ENCODE measurements around the gene MINPP1. TPM values are rescaled to one million over a fixed set of nuclear protein-coding genes. Genes with fewer than 3 reads are reported as not detected.

The MINPP1 gene
- total and polyA plus RNA-seq, 2 experiments from 2014 or later: 45.7 to 45.8 TPM

DNA sequence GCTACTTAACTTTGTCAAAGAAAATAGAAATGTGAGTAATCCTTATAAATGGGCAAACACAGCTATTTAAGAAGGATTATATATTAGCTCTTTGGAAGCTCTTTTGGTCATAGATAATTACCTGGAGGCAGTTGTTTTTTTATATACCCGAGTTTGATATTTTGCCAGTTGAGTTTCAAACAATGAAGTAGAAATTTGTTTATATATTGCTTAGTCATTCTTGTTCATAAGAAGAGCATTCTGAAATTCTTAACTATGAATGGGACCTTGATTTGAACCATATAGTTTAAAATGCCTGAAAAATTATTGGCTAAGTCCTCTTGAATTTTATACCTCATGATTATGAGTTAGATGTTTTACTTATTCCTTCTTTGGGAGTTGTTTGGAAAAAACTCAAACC is 36.4 kb downstream of the MINPP1 start:
- H3K4me3 ChIP-seq: no peak overlapping the region
- no peaks in the 10 kb centered on the region for H3K36me3 ChIP-seq (ENCODE audit: low read depth)
- WGBS, 2 experiments (ENCODE audit: low coverage in 1 of 2, low lambda C conversion rate in 2 of 2, missing lambda C conversion rate in 2 of 2): 38 to 40% methylated on average over 1 of the region's 1 CpG
- peaks cover 70% of the 10 kb centered on the region for H3K4me1 ChIP-seq (ENCODE audit: insufficient read depth)
- no peak overlapping the region for H3K9ac ChIP-seq
- no peaks in the 10 kb centered on the region for H4K20me1 ChIP-seq (ENCODE audit: insufficient read depth)
- peaks cover 58% of the 10 kb centered on the region for H3F3A ChIP-seq (ENCODE audit: insufficient read depth)
- no peaks in the 10 kb centered on the region for H3K9me3 ChIP-seq (ENCODE audit: low read depth)
- H3K4me2 ChIP-seq (ENCODE audit: unreplicated experiment): no peak overlapping the region
- peak; percentile 62 for DNase-seq
- in situ Hi-C loops (cut with MboI): no loop called here
- peak overlapping the region; percentile 57 for H3K27ac ChIP-seq
- peaks cover 36% of the 10 kb centered on the region for H3K79me2 ChIP-seq (ENCODE audit: insufficient read depth)
- no peaks in the 10 kb centered on the region for H3K27me3 ChIP-seq (replicated peaks; ENCODE audit: insufficient read depth)
- TF ChIP-seq EZH2phosphoT487 (IDR thresholded peaks at IDR 0.05; ENCODE audit: insufficient read depth, low read depth) (no peak), EZH2 (IDR thresholded peaks at IDR 0.05; ENCODE audit: insufficient read depth, poor library complexity, severe bottlenecking) (no peak)
- no peaks in the 10 kb centered on the region for H3K9me2 ChIP-seq (ENCODE audit: insufficient read depth)
- no peak overlapping the region for H2AFZ ChIP-seq

DNA sequence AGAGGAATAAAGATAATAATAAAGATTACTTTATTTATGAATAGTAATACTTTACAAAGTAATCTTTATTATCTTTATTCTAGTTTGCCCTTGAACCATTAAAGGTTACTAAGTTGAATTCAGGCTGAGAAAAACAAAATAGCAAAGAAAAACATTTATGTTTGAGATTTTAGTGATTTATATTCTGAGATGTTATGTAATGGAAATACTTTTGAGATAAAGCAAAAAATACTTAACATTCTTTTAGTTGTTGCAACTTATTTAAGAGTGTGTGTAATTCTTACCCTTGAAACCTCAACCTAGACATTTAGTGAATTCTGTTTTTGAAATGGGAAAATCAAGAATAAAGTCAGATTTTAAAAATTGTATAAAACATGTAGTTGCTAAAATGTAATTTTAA is 40.0 kb downstream of the MINPP1 start:
- no peaks in the 10 kb centered on the region for H4K20me1 ChIP-seq (ENCODE audit: insufficient read depth)
- DNase-seq: peak; percentile 43
- peak overlapping the region; percentile 8; the same call in 1 of the 2 replicates for H3K9ac ChIP-seq
- H3K27me3 ChIP-seq (replicated peaks; ENCODE audit: insufficient read depth): no peaks in the 10 kb centered on the region
- no peaks in the 10 kb centered on the region for H3K36me3 ChIP-seq (ENCODE audit: low read depth)
- peaks cover 72% of the 10 kb centered on the region for H3F3A ChIP-seq (ENCODE audit: insufficient read depth)
- peaks cover 82% of the 10 kb centered on the region for H3K4me1 ChIP-seq (ENCODE audit: insufficient read depth)
- peaks cover 17% of the 10 kb centered on the region; the same call in 1 of the 2 replicates for H3K79me2 ChIP-seq (ENCODE audit: insufficient read depth)
- no peaks in the 10 kb centered on the region for H3K9me2 ChIP-seq (ENCODE audit: insufficient read depth)
- peak overlapping the region; percentile 25; the same call in 1 of the 2 replicates for H3K4me3 ChIP-seq
- no peaks in the 10 kb centered on the region for H3K9me3 ChIP-seq (ENCODE audit: low read depth)
- H3K4me2 ChIP-seq (ENCODE audit: unreplicated experiment): peak overlapping the region; percentile 78
- TF ChIP-seq EZH2phosphoT487 (IDR thresholded peaks at IDR 0.05; ENCODE audit: insufficient read depth, low read depth) (no peak), EZH2 (IDR thresholded peaks at IDR 0.05; ENCODE audit: insufficient read depth, poor library complexity, severe bottlenecking) (no peak)
- peak overlapping the region; percentile 95 for H3K27ac ChIP-seq
- no peak overlapping the region for H2AFZ ChIP-seq
- in situ Hi-C loops (cut with MboI): no loop called here

DNA sequence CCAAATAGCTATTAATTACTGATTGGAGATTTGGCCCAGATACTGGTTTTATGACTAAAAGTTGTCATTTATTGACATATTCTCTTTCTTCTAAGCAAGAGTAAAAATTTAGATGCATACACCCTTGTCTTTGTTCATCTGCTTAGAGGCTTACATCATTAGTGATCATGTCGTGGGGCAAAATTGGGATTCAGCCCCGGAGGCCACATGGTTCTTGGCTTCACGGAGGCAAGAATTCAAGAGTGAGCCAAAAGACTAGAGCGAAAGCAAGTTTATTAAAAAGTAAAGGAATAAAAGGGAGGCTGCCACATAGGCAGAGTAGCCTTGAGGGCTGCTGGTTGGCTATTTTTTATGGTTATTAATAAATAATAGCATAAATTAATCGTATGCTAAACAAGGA is 41.1 kb downstream of the MINPP1 start:
- H3K9me3 ChIP-seq (ENCODE audit: low read depth): no peaks in the 10 kb centered on the region
- H3K79me2 ChIP-seq (ENCODE audit: insufficient read depth): peaks cover 28% of the 10 kb centered on the region
- no peak for TF ChIP-seq EZH2 (IDR thresholded peaks at IDR 0.05; ENCODE audit: insufficient read depth, poor library complexity, severe bottlenecking)
- TF ChIP-seq EZH2phosphoT487 (IDR thresholded peaks at IDR 0.05; ENCODE audit: insufficient read depth, low read depth): no peak
- peak overlapping the region; percentile 78 for H3K4me2 ChIP-seq (ENCODE audit: unreplicated experiment)
- peak overlapping the region; percentile 64 for H3K9ac ChIP-seq
- no peaks in the 10 kb centered on the region for H4K20me1 ChIP-seq (ENCODE audit: insufficient read depth)
- no peak overlapping the region for H2AFZ ChIP-seq
- H3K27ac ChIP-seq: peak overlapping the region; percentile 95
- WGBS, 2 experiments (ENCODE audit: low coverage in 1 of 2, low lambda C conversion rate in 2 of 2, missing lambda C conversion rate in 2 of 2): 44 to 48% methylated on average over 5 of the region's 5 CpGs
- H3F3A ChIP-seq (ENCODE audit: insufficient read depth): peaks cover 71% of the 10 kb centered on the region
- H3K27me3 ChIP-seq (replicated peaks; ENCODE audit: insufficient read depth): no peaks in the 10 kb centered on the region
- H3K4me1 ChIP-seq (ENCODE audit: insufficient read depth): peaks cover 82% of the 10 kb centered on the region
- no peak overlapping the region for H3K4me3 ChIP-seq
- peak; percentile 27 for DNase-seq
- H3K9me2 ChIP-seq (ENCODE audit: insufficient read depth): no peaks in the 10 kb centered on the region
- in situ Hi-C loops (cut with MboI): no loop called here
- H3K36me3 ChIP-seq (ENCODE audit: low read depth): no peaks in the 10 kb centered on the region

DNA sequence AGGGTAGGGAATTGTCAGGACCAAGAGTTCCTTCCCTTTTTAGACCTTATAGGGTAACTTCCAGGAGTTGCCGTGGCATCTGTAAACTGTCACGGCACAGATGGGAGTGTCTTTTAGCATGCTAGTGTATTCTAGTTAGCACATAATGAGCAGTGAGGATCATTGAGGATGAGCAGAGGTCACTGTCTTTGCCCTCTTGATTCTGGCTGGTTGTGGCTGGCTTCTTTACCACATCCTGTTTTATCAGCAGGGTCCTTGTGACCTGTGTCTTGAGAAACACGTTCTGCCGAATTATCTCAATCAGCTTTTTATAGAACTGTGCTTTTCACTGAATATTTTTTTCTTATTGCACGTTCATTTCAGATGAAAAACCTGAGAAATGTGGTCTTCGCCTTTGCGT is 41.5 kb downstream of the MINPP1 start:
- no peak overlapping the region for H3K4me3 ChIP-seq
- TF ChIP-seq EZH2phosphoT487 (IDR thresholded peaks at IDR 0.05; ENCODE audit: insufficient read depth, low read depth) (no peak), EZH2 (IDR thresholded peaks at IDR 0.05; ENCODE audit: insufficient read depth, poor library complexity, severe bottlenecking) (no peak)
- no peaks in the 10 kb centered on the region for H3K9me2 ChIP-seq (ENCODE audit: insufficient read depth)
- peaks cover 82% of the 10 kb centered on the region for H3K4me1 ChIP-seq (ENCODE audit: insufficient read depth)
- WGBS, 2 experiments (ENCODE audit: low coverage in 1 of 2, low lambda C conversion rate in 2 of 2, missing lambda C conversion rate in 2 of 2): 72 to 76% methylated on average over 7 of the region's 7 CpGs
- H3K9me3 ChIP-seq (ENCODE audit: low read depth): no peaks in the 10 kb centered on the region
- peaks cover 31% of the 10 kb centered on the region for H3K79me2 ChIP-seq (ENCODE audit: insufficient read depth)
- H3K36me3 ChIP-seq (ENCODE audit: low read depth): no peaks in the 10 kb centered on the region
- H3K4me2 ChIP-seq (ENCODE audit: unreplicated experiment): peak overlapping the region; percentile 78
- H2AFZ ChIP-seq: no peak overlapping the region
- in situ Hi-C loops (cut with MboI): no loop called here
- H3K9ac ChIP-seq: peak overlapping the region; percentile 64
- DNase-seq: peak; percentile 34
- H3K27ac ChIP-seq: peak overlapping the region; percentile 95
- no peaks in the 10 kb centered on the region for H3K27me3 ChIP-seq (replicated peaks; ENCODE audit: insufficient read depth)
- H4K20me1 ChIP-seq (ENCODE audit: insufficient read depth): no peaks in the 10 kb centered on the region
- peaks cover 67% of the 10 kb centered on the region for H3F3A ChIP-seq (ENCODE audit: insufficient read depth)

DNA sequence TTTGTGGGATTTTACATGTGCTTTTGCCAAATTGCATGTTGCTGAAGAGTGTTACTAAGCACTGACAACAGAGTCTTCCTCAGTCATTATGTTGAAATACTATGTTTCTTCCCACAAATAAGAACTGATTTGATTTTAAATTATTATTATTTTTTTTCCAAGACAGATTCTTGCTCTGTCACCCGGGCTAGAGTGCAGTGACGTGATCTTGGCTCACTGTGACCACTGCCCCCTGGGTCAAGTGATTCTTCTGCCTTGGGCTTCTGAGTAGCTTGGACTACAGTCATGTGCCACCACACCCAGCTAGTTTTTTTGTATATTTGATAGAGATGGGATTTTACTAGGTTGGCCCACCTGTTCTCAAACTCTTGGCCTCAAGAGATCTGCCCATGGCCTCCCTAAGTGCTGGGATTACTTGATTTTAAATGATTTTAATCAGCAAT is 42.3 kb downstream of the MINPP1 start:
- peaks cover 61% of the 10 kb centered on the region for H3F3A ChIP-seq (ENCODE audit: insufficient read depth)
- WGBS, 2 experiments (ENCODE audit: low coverage in 1 of 2, low lambda C conversion rate in 2 of 2, missing lambda C conversion rate in 2 of 2): 26 to 37% methylated on average over 2 of the region's 2 CpGs
- peak overlapping the region; percentile 95 for H3K27ac ChIP-seq
- peak overlapping the region; percentile 78 for H3K4me2 ChIP-seq (ENCODE audit: unreplicated experiment)
- no peaks in the 10 kb centered on the region for H3K9me3 ChIP-seq (ENCODE audit: low read depth)
- no peaks in the 10 kb centered on the region for H3K36me3 ChIP-seq (ENCODE audit: low read depth)
- in situ Hi-C loops (cut with MboI): no loop called here
- DNase-seq: peak; percentile 78
- H3K27me3 ChIP-seq (replicated peaks; ENCODE audit: insufficient read depth): no peaks in the 10 kb centered on the region
- no peak overlapping the region for H2AFZ ChIP-seq
- H3K9me2 ChIP-seq (ENCODE audit: insufficient read depth): no peaks in the 10 kb centered on the region
- no peaks in the 10 kb centered on the region for H4K20me1 ChIP-seq (ENCODE audit: insufficient read depth)
- H3K4me3 ChIP-seq: peak overlapping the region; percentile 26; the same call in 1 of the 2 replicates
- TF ChIP-seq EZH2phosphoT487 (IDR thresholded peaks at IDR 0.05; ENCODE audit: insufficient read depth, low read depth): no peak
- no peak for TF ChIP-seq EZH2 (IDR thresholded peaks at IDR 0.05; ENCODE audit: insufficient read depth, poor library complexity, severe bottlenecking)
- H3K79me2 ChIP-seq (ENCODE audit: insufficient read depth): peaks cover 31% of the 10 kb centered on the region
- peak overlapping the region; percentile 64 for H3K9ac ChIP-seq
- H3K4me1 ChIP-seq (ENCODE audit: insufficient read depth): peaks cover 82% of the 10 kb centered on the region

Measured in GM23248 (cell line).